Common myeloid progenitor, CD34-positive (primary cell): ENCODE data around the gene CD93.

Source experiments
- CTCF ChIA-PET: fragments of 350-600 bp; sonication (Branson Sonifier 250); formaldehyde crosslinking; loops from one replicate; lab custom pipeline; 2021; ENCODE audit warnings: antibody characterized with exemption; lab: Charles Lee
- POLR2A ChIA-PET: fragments of 350-600 bp; sonication (Branson Sonifier 250); formaldehyde crosslinking; loops from one replicate; lab custom pipeline; 2021; ENCODE audit warnings: antibody characterized with exemption; lab: Charles Lee
- DNase-seq, 3 donors: peaks; one replicate each; pipeline versions ENCODE4 v3.0.0 to v3.0.0-alpha.2; 2013
- H3K27ac ChIP-seq, 2 experiments: 1 replicate in 1 of 2; 2 replicates in 1 of 2; pipeline ENCODE4 v1.7.0; 2013; ENCODE audit warnings: inconsistent platforms in 2 of 2, low read length in 2 of 2, mild to moderate bottlenecking in 2 of 2, low read depth in 1 of 2, moderate library complexity in 1 of 2; ENCODE audit not compliant: severe bottlenecking in 2 of 2, insufficient read depth in 1 of 2, poor library complexity in 1 of 2
- H3K27me3 ChIP-seq, 5 experiments: replicated peaks in 2 of 5; 1 replicate in 3 of 5; 2 replicates in 2 of 5; pipeline versions ENCODE4 v1.6.1 to v1.7.0; 2013; ENCODE audit warnings: low read length in 4 of 5, mild to moderate bottlenecking in 2 of 5, moderate library complexity in 2 of 5, inconsistent platforms in 1 of 5; ENCODE audit not compliant: insufficient read depth in 5 of 5, control insufficient read depth in 4 of 5
- H3K36me3 ChIP-seq, 4 experiments: 1 replicate in 2 of 4; 2 replicates in 2 of 4; pipeline versions ENCODE4 v1.6.1 to v1.7.0; 2013; ENCODE audit warnings: low read length in 3 of 4, control low read depth in 1 of 4, mild to moderate bottlenecking in 1 of 4; ENCODE audit not compliant: control insufficient read depth in 4 of 4, insufficient read depth in 4 of 4
- H3K4me1 ChIP-seq, 4 experiments: 1 replicate in 3 of 4; 2 replicates in 1 of 4; pipeline versions ENCODE4 v1.6.1 to v1.7.1; 2013; ENCODE audit warnings: low read length in 3 of 4, mild to moderate bottlenecking in 3 of 4, control low read depth in 1 of 4, inconsistent platforms in 1 of 4, moderate library complexity in 1 of 4; ENCODE audit not compliant: control insufficient read depth in 4 of 4, insufficient read depth in 4 of 4; ENCODE audit errors: control extremely low read depth in 1 of 4
- H3K4me3 ChIP-seq, 7 experiments: 1 replicate in 4 of 7; 2 replicates in 3 of 7; pipeline versions ENCODE4 v1.5.1 to v1.7.0; 2013; ENCODE audit warnings: mild to moderate bottlenecking in 7 of 7, low read length in 6 of 7, moderate library complexity in 6 of 7, inconsistent platforms in 2 of 7, low read depth in 2 of 7, control low read depth in 1 of 7; ENCODE audit not compliant: insufficient read depth in 4 of 7, control insufficient read depth in 1 of 7; ENCODE audit errors: extremely low read depth in 1 of 7
- H3K9me3 ChIP-seq, 5 experiments: 1 replicate in 4 of 5; 2 replicates in 1 of 5; pipeline versions ENCODE4 v1.6.1 to v1.7.1; 2013; ENCODE audit warnings: low read length in 4 of 5, mild to moderate bottlenecking in 2 of 5, inconsistent platforms in 1 of 5, low read depth in 1 of 5, moderate library complexity in 1 of 5; ENCODE audit not compliant: control insufficient read depth in 4 of 5, insufficient read depth in 2 of 5; ENCODE audit errors: control extremely low read depth in 1 of 5
- WGBS: methylation state at CpG from one replicate; pipeline ENCODE4 v1.1.5; 2013; ENCODE audit not compliant: insufficient coverage; 5-methylcytosine and 5-hydroxymethylcytosine counted together

Gene CD93

GRCh38 chr20:23059001-23059400 is 27.1 kb downstream of the CD93 start:
- no peak overlapping the region for H3K27ac ChIP-seq
- no peaks in the 10 kb centered on the region for H3K27me3 ChIP-seq
- ChIA-PET POLR2A (no interaction called here), CTCF (interaction anchor here (1.2 to 7.3 kb wide), 2 partner anchors 9 to 176 kb away, joined by 4 to 40 read pairs; partner anchors contain the start of gene THBD)
- H3K36me3 ChIP-seq, result no peaks in the 10 kb centered on the region
- DNase-seq, result no peak
- H3K4me3 ChIP-seq, result no peak overlapping the region
- peaks cover 0 to 3% (median 0%) of the 10 kb centered on the region in 5 experiments for H3K9me3 ChIP-seq
- peaks cover 0 to 24% (median 5%) of the 10 kb centered on the region in 4 experiments for H3K4me1 ChIP-seq
- 100% methylated on average over 2 of the region's 3 CpGs for WGBS

GRCh38 chr20:23058240-23058639 is 27.9 kb downstream of the CD93 start:
- Histone ChIP-seq H3K4me3 (no peak overlapping the region), H3K36me3 (no peaks in the 10 kb centered on the region), H3K27ac (no peak overlapping the region), H3K27me3 (no peaks in the 10 kb centered on the region), H3K9me3 (peaks cover 0 to 3% (median 0%) of the 10 kb centered on the region in 5 experiments), H3K4me1 (peaks cover 0 to 19% (median 5%) of the 10 kb centered on the region in 4 experiments)
- no CpG with 5 or more reads among the region's 1 CpG for WGBS
- ChIA-PET POLR2A (no interaction called here), CTCF (interaction anchor here (1.2 kb wide), 1 partner anchor 177 kb away, joined by 4 read pairs; no protein-coding TSS in a partner anchor)
- DNase-seq, result no peak

- H3K27me3 ChIP-seq, result peaks cover 0 to 51% (median 9%) of the 10 kb centered on the region in 5 experiments
- H3K9me3 ChIP-seq, result peaks cover 0 to 3% (median 0%) of the 10 kb centered on the region in 5 experiments
- H3K4me3 ChIP-seq, result no peak overlapping the region
- DNase-seq, result no peak
- ChIA-PET POLR2A (no interaction called here), CTCF (interaction anchor here (0.7 to 2.5 kb wide), 6 partner anchors 10 to 287 kb away, joined by 3 to 11 read pairs (median 5); no protein-coding TSS in a partner anchor)
- H3K4me1 ChIP-seq, result peaks cover 0 to 36% (median 34%) of the 10 kb centered on the region in 4 experiments
- H3K27ac ChIP-seq, result no peak overlapping the region
- WGBS, result 100% methylated on average over 5 of the region's 5 CpGs
- H3K36me3 ChIP-seq, result no peaks in the 10 kb centered on the region
These were observed 33.2 kb downstream of the CD93 start for GRCh38 chr20:23052904-23053303.

- H3K27me3 ChIP-seq, result peaks cover 0 to 67% (median 16%) of the 10 kb centered on the region in 5 experiments
- ChIA-PET POLR2A (interaction anchor here (1.0 kb wide), 1 partner anchor 138 kb away, joined by 3 read pairs; no protein-coding TSS in a partner anchor), CTCF (interaction anchor here (0.6 to 4.1 kb wide), 40 partner anchors 11 to 372 kb away, joined by 3 to 40 read pairs (median 4); no protein-coding TSS in a partner anchor)
- 5% methylated on average over 36 of the region's 46 CpGs for WGBS
- H3K9me3 ChIP-seq, result no peaks in the 10 kb centered on the region
- no peak overlapping the region for H3K27ac ChIP-seq
- H3K36me3 ChIP-seq, result no peaks in the 10 kb centered on the region
- peak; percentile 78 to 88 (median 85) for DNase-seq
- peaks cover 0 to 43% (median 38%) of the 10 kb centered on the region in 4 experiments for H3K4me1 ChIP-seq
- H3K4me3 ChIP-seq, result peak overlapping the region; percentile 31 to 74 (median 57)
These were observed 35.1 kb downstream of the CD93 start for GRCh38 chr20:23050847-23051627.

GRCh38 chr20:23050076-23050838 is 35.9 kb downstream of the CD93 start:
- H3K4me3 ChIP-seq, result peak overlapping the region in 6 of 7 experiments; percentile 50 to 74 (median 63)
- H3K4me1 ChIP-seq, result peaks cover 0 to 43% (median 38%) of the 10 kb centered on the region in 4 experiments
- under 1% methylated on average over 45 of the region's 48 CpGs for WGBS
- H3K9me3 ChIP-seq, result no peaks in the 10 kb centered on the region
- no peak overlapping the region for H3K27ac ChIP-seq
- H3K36me3 ChIP-seq, result no peaks in the 10 kb centered on the region
- POLR2A ChIA-PET, result interaction anchor here (1.0 kb wide), 1 partner anchor 139 kb away, joined by 3 read pairs; no protein-coding TSS in a partner anchor
- peak in 1 of 3 donors; percentile 33 for DNase-seq
- CTCF ChIA-PET, result interaction anchor here (1.0 to 4.1 kb wide), 33 partner anchors 11 to 361 kb away, joined by 3 to 40 read pairs (median 5); partner anchors contain the start of gene CD93
- H3K27me3 ChIP-seq, result peaks cover 0 to 75% (median 16%) of the 10 kb centered on the region in 5 experiments

GRCh38 chr20:23049201-23050075 is 36.7 kb downstream of the CD93 start, which contains the start of gene THBD:
Gene THBD (minus strand): TSS chr20:23049672. CDS start chr20:23049504, 168 bp downstream.
- CTCF ChIA-PET, result interaction anchor here (0.9 to 4.1 kb wide), 15 partner anchors 13 to 360 kb away, joined by 3 to 40 read pairs (median 5); partner anchors contain the start of gene CD93
- H3K27ac ChIP-seq, result no peak within 1 kb of the TSS
- peak within 1 kb of the TSS; percentile 17 to 74 (median 62) for H3K4me3 ChIP-seq
- peak in 2 of 3 donors; percentile 67 to 76 for DNase-seq
- WGBS, result under 1% methylated on average over 63 of the region's 79 CpGs
- no peaks in the 10 kb centered on the region for H3K9me3 ChIP-seq
- peaks cover 0 to 43% (median 40%) of the 10 kb centered on the region in 4 experiments for H3K4me1 ChIP-seq
- peaks cover 0 to 75% (median 16%) of the 10 kb centered on the region in 5 experiments for H3K27me3 ChIP-seq
- no peaks in the 10 kb centered on the region for H3K36me3 ChIP-seq
- POLR2A ChIA-PET, result interaction anchor here (1.0 kb wide), 1 partner anchor 65 kb away, joined by 3 read pairs; no protein-coding TSS in a partner anchor
